Measurements from ENCODE around the gene SEPSECS.

DNA sequence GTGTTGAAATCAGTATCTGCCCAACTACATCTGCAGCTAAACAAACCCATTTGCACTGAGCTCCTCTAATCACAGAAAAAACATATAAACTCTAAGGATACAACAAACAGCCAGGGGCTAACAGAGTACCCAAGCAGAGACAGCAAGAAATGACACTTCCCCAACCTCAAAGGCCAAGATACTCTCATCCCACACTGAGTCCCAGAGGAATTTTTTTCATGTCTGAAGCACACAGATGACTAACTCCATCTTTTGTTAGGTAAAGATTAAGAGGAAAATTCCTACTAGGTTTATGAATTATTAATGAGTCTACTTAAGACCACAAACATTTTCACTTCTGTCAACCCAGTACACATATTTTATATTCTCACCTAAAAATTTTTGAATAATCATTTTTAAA is 31.6 kb downstream of the SEPSECS start:
- no peak for TF ChIP-seq POLR2A (IDR thresholded peaks at IDR 0.05; ENCODE audit: borderline replicate concordance, extremely low read depth, insufficient read depth, insufficient read length)
- TF ChIP-seq, protein P1, sequence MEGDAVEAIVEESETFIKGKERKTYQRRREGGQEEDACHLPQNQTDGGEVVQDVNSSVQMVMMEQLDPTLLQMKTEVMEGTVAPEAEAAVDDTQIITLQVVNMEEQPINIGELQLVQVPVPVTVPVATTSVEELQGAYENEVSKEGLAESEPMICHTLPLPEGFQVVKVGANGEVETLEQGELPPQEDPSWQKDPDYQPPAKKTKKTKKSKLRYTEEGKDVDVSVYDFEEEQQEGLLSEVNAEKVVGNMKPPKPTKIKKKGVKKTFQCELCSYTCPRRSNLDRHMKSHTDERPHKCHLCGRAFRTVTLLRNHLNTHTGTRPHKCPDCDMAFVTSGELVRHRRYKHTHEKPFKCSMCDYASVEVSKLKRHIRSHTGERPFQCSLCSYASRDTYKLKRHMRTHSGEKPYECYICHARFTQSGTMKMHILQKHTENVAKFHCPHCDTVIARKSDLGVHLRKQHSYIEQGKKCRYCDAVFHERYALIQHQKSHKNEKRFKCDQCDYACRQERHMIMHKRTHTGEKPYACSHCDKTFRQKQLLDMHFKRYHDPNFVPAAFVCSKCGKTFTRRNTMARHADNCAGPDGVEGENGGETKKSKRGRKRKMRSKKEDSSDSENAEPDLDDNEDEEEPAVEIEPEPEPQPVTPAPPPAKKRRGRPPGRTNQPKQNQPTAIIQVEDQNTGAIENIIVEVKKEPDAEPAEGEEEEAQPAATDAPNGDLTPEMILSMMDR (IDR thresholded peaks at IDR 0.05 in 2 of 3, conservative IDR thresholded peaks at IDR 0.05 in 1 of 3; ENCODE audit: borderline replicate concordance in 1 of 3, insufficient read depth in 1 of 3, low read depth in 2 of 3, low read length in 2 of 3), result no peak
- TF ChIP-seq TCF7L2 (IDR thresholded peaks at IDR 0.05; ENCODE audit: borderline replicate concordance, extremely low read depth, insufficient read depth, insufficient read length), result no peak
- TF ChIP-seq ZBTB33 (IDR thresholded peaks at IDR 0.05; ENCODE audit: extremely low read depth, insufficient replicate concordance, low read length), result no peak
- no peak for TF ChIP-seq RAD21 (IDR thresholded peaks at IDR 0.05; ENCODE audit: low read depth)
- no peak for TF ChIP-seq YY1 (IDR thresholded peaks at IDR 0.05; ENCODE audit: extremely low read depth, insufficient replicate concordance, low read depth, low read length)
- no peak for TF ChIP-seq EZH2phosphoT487 (IDR thresholded peaks at IDR 0.05; ENCODE audit: borderline replicate concordance)

Data from HCT116 (cell line).